ENCODE data around the gene TPSB2.

DNA sequence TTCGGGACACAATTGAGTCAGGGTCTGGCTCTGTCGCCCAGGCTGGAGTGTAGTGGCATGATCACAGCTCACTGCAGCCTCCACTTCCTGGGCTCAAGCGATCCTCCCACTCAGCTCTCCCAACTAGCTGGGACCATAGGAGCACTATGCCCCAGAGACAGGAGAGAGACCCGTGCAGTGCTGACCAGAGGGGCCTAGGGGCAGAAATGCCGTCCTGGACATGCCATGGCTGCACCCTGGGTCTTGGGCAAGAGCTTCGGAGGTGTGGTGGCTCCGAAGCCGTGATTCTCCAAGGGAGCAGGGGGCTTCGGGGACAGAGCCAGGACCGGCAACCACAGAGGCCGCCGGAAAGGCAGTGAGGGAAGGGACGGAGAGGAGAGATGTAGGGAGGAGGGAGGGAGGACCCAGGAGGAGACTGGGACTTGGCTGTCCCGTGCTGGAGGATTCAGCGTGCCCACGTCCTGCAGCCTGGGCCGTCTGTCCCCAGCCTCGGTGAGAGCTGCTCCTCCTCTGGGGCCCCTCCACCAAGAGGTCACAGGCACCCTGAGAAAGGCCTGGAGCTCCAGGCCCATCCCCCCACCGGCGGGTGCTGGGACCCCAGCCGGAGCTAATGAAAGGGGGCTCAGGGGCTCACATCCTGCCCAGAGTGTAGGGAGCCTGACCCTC, 47.8 kb upstream of the TPSB2 start:
- TF ChIP-seq, protein P1, sequence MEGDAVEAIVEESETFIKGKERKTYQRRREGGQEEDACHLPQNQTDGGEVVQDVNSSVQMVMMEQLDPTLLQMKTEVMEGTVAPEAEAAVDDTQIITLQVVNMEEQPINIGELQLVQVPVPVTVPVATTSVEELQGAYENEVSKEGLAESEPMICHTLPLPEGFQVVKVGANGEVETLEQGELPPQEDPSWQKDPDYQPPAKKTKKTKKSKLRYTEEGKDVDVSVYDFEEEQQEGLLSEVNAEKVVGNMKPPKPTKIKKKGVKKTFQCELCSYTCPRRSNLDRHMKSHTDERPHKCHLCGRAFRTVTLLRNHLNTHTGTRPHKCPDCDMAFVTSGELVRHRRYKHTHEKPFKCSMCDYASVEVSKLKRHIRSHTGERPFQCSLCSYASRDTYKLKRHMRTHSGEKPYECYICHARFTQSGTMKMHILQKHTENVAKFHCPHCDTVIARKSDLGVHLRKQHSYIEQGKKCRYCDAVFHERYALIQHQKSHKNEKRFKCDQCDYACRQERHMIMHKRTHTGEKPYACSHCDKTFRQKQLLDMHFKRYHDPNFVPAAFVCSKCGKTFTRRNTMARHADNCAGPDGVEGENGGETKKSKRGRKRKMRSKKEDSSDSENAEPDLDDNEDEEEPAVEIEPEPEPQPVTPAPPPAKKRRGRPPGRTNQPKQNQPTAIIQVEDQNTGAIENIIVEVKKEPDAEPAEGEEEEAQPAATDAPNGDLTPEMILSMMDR (IDR thresholded peaks at IDR 0.05) = no peak
- TF ChIP-seq POLR2A (IDR thresholded peaks at IDR 0.05) = no peak
